Hematopoietic multipotent progenitor cell (in vitro differentiated cells): ENCODE data around the gene SEMA6B. TPM values are rescaled to one million over a fixed set of nuclear protein-coding genes. Genes with fewer than 3 reads are reported as not detected.

Experiments
- DNase-seq, 3 donors: peaks; one replicate each; pipeline ENCODE4 v3.0.0-alpha.2; 2011 to 2015; ENCODE audit warnings: low read depth in 2 of 3, low spot score in 2 of 3
- total RNA-seq: library from RNA; depleted of rRNA; stranded (reverse); fragments of >200 nt; gene quantifications from one replicate; pipeline ENCODE4 v1.2.3, GENCODE V29; 2012

Gene SEMA6B
- total RNA-seq, 1 donor, result 0.27 TPM

- peak in 2 of 3 donors; percentile 63 to 66 for DNase-seq
Observed at GRCh38 chr19:4589579-4590410, 30.3 kb upstream of the SEMA6B start.

- no peak for DNase-seq
Observed at GRCh38 chr19:4588291-4588761, 28.8 kb upstream of the SEMA6B start.

GRCh38 chr19:4587527-4587926, 28.0 kb upstream of the SEMA6B start:
- DNase-seq, result no peak

GRCh38 chr19:4586691-4587090, 27.2 kb upstream of the SEMA6B start:
- DNase-seq, result no peak

GRCh38 chr19:4586245-4586644, 26.8 kb upstream of the SEMA6B start:
- no peak for DNase-seq

- DNase-seq, result no peak
Observed at GRCh38 chr19:4585556-4585955, 26.1 kb upstream of the SEMA6B start.

- no peak for DNase-seq
Observed at GRCh38 chr19:4584670-4585460, 25.4 kb upstream of the SEMA6B start.

- no peak for DNase-seq
Observed at GRCh38 chr19:4583961-4584669, 24.6 kb upstream of the SEMA6B start.

- DNase-seq, result no peak
Observed at GRCh38 chr19:4582980-4583842, 23.7 kb upstream of the SEMA6B start.

- peak in 1 of 3 donors; percentile 56 for DNase-seq
Observed at GRCh38 chr19:4581666-4582553, 22.4 kb upstream of the SEMA6B start.

GRCh38 chr19:4580961-4581665, 21.6 kb upstream of the SEMA6B start:
- DNase-seq, result no peak

GRCh38 chr19:4580021-4580901, 20.8 kb upstream of the SEMA6B start:
- DNase-seq, result no peak

- DNase-seq, result no peak
Observed at GRCh38 chr19:4579389-4579788, 19.9 kb upstream of the SEMA6B start.

GRCh38 chr19:4578552-4579248, 19.2 kb upstream of the SEMA6B start:
- no peak for DNase-seq

GRCh38 chr19:4577020-4577782, 17.7 kb upstream of the SEMA6B start:
- DNase-seq, result no peak
